Renal pelvis (tissue), 4 donors: ENCODE measurements around the gene CEP164. TPM values are rescaled to one million over a fixed set of nuclear protein-coding genes. Genes with fewer than 3 reads are reported as not detected.

Source experiments
- DNase-seq: peaks from one replicate; pipeline ENCODE4 v3.0.0-alpha.2; 2013
- polyA plus RNA-seq, 3 donors: library from polyadenylated mRNA; unstranded; fragments of 120-200 nt; gene quantifications; one replicate each; pipeline ENCODE4 v1.2.1, GENCODE V29; 2013; ENCODE audit not compliant: insufficient read length in 3 of 3

CEP164 gene
- polyA plus RNA-seq, 3 donors: 27.3 to 39.7 (median 38.0) TPM

DNA sequence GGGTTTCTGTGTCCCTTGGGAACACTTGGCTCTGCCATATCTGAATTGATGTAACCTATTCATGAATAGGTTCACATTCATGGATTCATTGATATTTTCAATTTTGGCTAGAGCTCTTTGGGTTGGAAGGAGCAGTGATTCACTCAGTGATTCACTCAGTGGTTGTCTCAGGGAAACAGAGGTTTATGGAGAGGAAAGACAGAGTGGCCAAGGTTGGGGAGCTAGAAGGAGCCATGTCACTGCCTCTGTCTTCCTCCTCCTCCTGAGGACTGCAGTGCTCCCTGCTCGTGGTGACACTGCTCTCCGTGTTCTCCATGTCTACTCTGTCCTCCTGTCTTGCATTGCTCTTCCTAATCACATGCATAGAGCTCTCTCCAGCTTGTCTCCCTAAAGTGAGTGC lies 17.4 kb downstream of the CEP164 start:
- no peak for DNase-seq

DNA sequence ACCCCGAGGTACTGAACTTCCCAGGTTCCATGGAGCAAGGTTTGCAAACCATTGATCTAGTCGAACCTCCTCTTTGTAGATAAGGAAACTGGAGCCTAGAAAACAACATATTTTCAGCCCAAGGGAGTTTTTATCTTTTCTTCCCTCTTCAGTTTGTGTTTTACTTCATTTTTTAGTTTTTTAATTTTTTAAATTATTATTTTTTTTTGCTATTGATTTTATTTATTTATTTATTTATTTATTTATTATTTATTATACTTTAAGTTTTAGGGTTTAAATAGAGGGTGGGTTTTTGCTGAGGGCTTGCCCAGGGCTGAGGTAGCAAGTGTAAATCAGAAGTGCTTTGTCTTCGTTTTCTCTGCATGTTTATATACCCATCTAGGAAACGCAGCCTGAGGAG lies 26.9 kb downstream of the CEP164 start:
- no peak for DNase-seq

DNA sequence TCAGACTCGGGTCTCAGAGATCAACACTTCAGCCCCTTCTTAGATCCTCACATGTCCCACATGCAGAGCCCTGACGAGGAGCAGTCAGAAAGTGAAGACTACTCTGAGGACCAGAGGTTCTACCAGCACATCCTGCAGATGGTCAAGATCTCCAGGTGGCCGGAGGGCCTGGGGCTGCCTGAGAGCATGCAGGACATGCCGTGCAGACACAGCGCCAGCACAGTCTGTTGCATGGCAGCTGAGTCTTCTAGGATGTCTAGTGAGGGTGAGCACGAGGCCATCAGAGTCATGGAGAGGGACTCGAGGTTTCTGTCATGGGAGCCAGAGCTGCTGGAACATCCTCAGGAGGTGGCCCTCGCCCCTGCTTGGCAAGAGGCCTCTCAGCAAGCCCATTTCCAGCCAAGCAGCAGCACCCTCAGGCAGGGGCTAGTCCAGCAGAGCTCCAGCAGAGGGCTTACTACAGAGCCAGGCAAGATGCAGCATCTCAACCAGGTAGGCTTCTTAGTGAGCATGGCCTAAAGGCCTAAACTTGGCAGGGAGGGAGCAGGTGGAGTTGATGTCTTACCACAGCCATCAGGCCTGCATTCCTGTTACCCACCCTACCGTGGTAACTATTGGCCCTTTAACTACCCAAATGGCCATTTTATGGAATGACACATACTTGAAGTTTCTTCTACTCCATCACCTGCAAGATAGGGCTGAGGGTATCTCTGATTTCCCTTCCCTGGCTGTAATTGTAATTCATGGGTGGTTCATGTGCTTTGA lies 28.7 kb downstream of the CEP164 start:
- DNase-seq: no peak

- no peak for DNase-seq
Observed at GRCh38 chr11:117361432-117361831, 33.8 kb downstream of the CEP164 start.

DNA sequence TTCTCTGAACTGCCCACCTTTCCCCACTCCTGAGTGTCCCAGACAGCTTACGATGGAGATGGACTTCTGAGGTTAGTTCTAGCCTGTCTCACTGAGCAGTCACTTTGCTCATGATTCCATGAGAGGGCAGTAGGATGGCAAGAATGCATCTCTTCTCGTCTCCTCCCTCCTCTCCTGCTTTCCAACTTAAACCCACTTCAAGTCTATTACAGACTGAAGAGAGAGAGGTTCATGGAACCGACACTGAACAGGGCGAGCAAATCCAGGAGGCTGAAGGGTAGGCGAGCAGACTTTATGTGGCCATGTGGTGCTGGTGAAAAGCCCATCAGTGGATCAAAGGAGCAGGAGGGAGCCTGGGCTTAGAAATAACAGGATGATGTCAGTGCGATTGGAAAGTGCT lies 38.6 kb downstream of the CEP164 start:
- DNase-seq: no peak

GRCh38 chr11:117366875-117367274 lies 39.2 kb downstream of the CEP164 start:
- DNase-seq: no peak

DNA sequence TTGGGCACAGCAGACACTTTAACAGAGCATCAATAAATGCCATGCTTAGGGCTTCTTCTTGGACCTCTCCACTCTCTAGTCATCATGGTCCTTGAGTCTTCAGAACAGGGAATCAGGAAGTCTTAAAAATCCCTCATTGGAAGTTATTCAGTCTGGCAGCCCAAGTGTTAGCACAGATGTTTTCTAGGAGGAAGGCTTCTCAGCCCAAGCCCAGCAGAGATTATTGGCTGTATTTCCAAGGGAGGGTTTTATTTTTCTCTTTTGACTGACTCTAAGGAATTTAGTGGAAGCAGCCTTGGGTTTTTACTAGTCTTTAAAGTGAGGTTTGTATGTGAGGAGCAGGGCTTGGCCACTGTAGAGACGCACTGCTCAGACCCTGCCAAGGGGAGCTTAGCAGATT lies 41.9 kb downstream of the CEP164 start:
- no peak for DNase-seq

DNA sequence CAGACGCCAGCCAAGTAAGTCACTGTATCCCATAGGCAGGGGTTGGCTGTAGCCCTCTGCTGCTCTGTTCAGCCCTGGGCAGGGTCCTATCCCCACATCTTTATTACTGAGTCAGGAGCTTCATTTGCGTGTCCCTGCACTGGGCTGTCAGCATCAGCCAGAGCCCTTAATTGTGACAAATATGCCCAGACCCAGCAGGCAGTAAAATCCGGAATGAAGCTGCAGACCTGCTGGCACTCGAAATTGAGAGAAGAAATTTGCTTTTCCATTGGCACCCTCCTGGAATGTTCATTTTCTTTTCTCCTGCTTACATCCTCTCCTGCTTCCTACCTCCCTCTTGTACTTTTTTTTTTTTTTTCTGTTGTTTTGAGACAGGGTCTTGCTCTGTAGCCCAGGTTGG lies 43.8 kb downstream of the CEP164 start:
- no peak for DNase-seq

DNA sequence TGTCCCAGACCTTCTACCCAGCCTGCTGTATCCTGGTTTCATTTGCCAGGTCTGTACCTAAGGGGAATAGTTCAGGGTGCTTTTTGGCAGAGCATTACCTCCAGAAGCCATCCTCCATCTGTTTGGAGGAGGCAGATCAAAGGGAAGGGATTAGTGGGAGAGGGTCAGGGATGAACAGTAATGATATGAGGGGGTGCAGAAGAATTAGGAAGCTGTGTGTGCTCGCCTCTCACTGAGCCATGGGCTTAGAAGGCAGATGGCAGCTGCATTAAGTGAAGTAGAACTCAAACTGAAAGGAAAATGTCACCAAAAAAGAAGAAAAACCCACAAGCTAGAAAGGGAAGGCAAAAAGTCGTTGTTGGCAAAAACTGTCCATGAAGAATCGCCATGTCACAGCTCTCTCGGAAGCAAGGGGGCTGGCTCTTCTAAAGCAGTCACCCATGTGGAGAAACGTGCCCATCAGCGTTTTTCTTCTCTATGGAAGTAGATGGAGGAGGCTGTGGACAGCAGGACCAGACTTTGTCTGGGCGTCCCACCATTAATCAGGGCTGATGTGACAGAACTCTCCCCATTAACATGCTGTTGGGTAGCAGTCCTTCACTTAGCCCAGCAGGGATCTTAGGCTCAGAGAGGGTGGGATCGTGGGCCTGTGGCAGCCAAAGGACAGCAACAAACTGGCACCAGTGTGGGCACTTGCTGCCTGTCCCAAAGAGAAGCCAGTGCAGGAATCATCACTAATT lies 46.8 kb downstream of the CEP164 start:
- DNase-seq: no peak

DNA sequence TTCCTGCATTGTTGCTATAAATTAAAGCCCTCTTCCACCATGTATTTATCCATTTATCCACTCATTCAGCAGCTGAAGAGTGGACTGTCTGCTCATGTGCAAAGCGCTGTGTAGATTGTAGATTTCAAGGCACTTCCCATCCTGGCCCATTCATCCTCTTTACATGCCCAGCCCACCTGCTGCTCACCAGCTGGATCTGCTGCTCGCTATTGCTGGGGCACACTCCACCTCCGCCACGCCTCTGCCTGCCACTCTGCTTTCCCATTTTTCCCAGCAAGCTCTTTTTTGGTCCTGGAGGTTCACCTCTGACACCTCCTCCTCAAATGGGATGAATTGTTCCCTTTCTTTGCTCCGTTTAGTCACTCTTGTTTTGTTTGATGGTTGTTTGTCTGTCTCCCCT lies 48.3 kb downstream of the CEP164 start:
- no peak for DNase-seq

- DNase-seq: no peak
Observed at GRCh38 chr11:117376517-117376916, 48.9 kb downstream of the CEP164 start.

GRCh38 chr11:117378976-117379865 lies 51.6 kb downstream of the CEP164 start:
- no peak for DNase-seq

DNA sequence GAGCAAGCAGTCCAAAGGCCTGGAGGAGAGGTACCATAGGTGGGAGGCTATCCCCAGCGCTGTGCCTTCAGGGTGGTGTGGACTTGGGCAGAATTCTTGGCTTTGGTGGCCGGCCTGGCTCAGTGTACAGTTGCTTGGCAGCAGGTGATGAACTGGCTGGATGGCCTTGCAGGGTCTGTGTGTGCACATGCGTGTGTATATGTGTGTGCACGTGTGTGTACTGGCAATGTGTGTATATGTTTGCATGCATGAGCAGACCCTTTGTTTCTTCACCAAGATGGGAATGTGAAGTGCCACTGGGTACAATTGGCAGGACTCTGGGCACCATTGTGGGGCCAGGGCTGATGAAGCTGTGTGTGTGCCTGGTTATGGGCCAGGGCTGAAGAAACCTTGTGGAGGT lies 53.0 kb downstream of the CEP164 start:
- DNase-seq: no peak

DNA sequence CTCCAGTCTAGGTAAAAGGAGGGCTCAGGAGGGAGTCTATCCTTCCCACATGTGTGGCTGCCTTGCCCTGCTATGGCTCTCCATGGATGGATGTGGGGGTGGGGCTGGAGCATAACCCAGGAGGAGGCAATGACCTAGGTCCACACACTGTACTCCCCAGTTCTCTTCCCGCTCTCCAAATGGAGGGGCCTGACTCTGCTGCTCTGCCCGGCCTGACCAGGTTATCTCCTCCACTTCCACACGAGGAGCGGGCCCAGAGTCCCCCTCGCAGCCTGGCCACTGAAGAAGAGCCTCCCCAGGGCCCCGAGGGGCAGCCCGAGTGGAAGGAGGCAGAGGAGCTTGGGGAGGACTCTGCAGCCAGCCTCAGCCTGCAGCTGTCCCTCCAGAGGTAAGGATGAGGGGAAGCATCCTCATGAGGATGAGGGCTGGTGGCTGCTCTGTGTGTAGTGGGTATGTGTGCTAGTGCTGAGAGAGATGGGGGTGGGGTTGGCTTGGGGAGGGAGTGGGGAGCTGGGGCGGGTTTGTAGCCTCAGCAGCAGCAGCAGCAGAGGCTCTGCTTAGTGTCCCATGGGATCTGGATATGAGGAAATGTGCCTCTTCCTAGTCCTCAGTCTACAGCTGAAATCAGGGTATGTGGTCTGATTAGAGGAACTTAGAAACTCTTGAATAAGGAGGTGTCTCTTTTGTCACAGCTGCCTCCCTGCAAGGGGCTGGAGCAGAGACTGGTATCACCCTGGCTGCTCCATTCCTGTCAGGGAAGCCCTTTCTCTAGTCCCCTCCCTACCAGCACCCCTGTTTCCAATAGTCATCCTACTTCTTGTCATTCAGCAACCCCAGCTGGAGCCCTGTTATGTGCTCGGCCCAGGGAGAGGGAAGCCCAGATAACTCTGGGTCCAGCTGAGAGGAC lies 54.1 kb downstream of the CEP164 start:
- DNase-seq: no peak

- DNase-seq: no peak
Observed at GRCh38 chr11:117382746-117383145, 55.1 kb downstream of the CEP164 start.

- no peak for DNase-seq
Observed at GRCh38 chr11:117384045-117384444, 56.4 kb downstream of the CEP164 start.

DNA sequence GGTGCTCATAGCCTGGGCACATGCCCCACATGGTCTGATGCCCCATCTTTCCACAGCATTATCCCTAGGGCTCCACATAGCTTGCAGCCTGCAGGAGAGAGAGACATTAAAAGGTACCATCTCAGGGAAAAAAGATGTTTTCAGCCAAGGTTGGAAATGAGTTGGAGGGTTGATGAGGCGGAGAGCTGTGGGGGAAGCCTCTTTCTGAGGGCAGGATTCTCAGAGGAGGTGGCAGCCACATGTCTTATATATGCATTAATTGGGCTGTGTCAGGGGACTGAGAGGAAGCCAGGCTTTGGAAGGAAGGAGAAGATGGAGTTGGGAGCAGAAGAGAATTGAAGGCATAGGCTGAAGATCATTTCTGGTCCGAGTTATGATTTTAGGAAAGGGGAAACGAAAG lies 57.8 kb downstream of the CEP164 start:
- no peak for DNase-seq

GRCh38 chr11:117385906-117386305 lies 58.3 kb downstream of the CEP164 start:
- no peak for DNase-seq

DNA sequence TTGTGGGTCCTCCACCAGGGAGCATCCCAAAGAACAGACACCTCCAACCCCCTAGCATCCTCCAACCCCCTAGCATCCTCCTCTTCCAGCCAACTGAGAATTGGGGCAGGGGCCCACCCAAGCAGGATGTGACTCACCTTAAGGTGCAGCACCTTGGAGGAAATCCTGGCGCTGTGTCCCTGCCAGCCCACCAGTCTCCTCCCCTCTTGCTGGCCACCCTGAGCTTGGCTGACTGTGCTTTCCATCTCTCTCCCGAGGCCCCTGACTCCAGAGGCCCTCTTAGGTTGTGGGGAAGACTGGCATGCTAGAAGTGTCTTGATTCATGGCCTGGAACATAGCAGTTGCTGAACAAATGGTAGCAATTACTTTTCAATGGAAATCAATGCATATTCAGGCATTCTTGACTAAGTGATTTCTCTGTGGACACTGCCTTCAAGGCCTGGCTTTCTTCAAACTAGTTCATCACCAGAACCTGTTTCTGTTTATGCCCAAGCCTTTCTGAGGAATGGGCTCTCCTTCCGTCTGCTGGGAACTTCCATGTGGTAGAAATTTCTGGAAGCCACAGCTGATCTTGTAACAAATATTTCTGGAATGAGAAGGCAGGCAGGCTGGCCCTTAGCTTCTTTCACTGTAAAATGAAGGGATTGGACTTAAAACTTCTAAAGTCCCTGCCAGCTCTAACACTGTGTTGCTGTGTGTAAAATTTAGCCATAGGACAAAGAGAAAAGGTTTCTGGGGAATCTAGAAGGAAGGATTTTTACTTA lies 60.5 kb downstream of the CEP164 start:
- no peak for DNase-seq

DNA sequence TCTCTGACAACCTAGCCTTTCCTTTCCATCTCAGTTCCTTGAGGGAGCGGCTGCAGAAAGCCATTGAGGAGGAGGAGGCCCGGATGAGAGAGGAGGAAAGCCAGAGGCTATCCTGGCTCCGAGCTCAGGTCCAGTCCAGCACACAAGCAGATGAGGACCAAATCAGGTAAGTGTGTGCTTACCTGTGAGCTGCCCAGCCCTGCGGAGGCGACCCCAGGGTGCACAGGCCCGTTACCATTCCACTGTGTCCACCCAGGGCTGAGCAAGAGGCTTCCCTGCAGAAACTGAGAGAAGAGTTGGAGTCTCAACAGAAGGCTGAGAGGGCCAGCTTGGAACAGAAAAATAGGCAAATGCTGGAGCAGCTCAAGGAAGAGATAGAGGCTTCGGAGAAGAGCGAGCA lies 63.1 kb downstream of the CEP164 start:
- no peak for DNase-seq

- no peak for DNase-seq
Observed at GRCh38 chr11:117391181-117391580, 63.5 kb downstream of the CEP164 start.
